Liver (tissue), 9 donors: ENCODE results near the gene ETFA. TPM values are rescaled to one million over a fixed set of nuclear protein-coding genes. Genes with fewer than 3 reads are reported as not detected.
A peak's percentile ranks its signal among the peaks of the same experiment; 100 is the strongest.

Experiments
- DNase-seq: peaks from one replicate; pipeline ENCODE4 v3.0.0-alpha.2; 2017; ENCODE audit warnings: low spot score
- H3K27ac ChIP-seq, 2 donors: one replicate each; pipeline ENCODE4 v1.7.0; 2013; ENCODE audit warnings: inconsistent platforms in 2 of 2, low read length in 2 of 2, control low read depth in 1 of 2, low read depth in 1 of 2, mild to moderate bottlenecking in 1 of 2
- H3K27me3 ChIP-seq, 4 donors: one replicate each; pipeline versions ENCODE4 v1.6.1 to v1.7.0; 2013; ENCODE audit warnings: low read length in 3 of 4, inconsistent platforms in 1 of 4, mild to moderate bottlenecking in 1 of 4, moderate library complexity in 1 of 4; ENCODE audit not compliant: control insufficient read depth in 4 of 4, insufficient read depth in 4 of 4
- H3K36me3 ChIP-seq, 4 donors: one replicate each; pipeline versions ENCODE4 v1.6.1 to v1.7.0; 2013; ENCODE audit warnings: low read length in 3 of 4, mild to moderate bottlenecking in 3 of 4, low read depth in 1 of 4, moderate library complexity in 1 of 4; ENCODE audit not compliant: control insufficient read depth in 4 of 4, insufficient read depth in 3 of 4
- H3K4me1 ChIP-seq, 4 donors: one replicate each; pipeline versions ENCODE4 v1.6.1 to v1.7.0; 2013; ENCODE audit warnings: low read length in 3 of 4, mild to moderate bottlenecking in 3 of 4, moderate library complexity in 1 of 4; ENCODE audit not compliant: control insufficient read depth in 4 of 4, insufficient read depth in 4 of 4
- H3K4me3 ChIP-seq, 3 donors: one replicate each; pipeline versions ENCODE4 v1.6.1 to v1.7.0; 2013; ENCODE audit warnings: low read length in 3 of 3, control low read depth in 1 of 3, low read depth in 1 of 3, mild to moderate bottlenecking in 1 of 3
- H3K9ac ChIP-seq, 2 donors: one replicate each; pipeline ENCODE4 v1.7.0; 2013; ENCODE audit warnings: low read length in 2 of 2, mild to moderate bottlenecking in 2 of 2, moderate library complexity in 2 of 2, control low read depth in 1 of 2, low read depth in 1 of 2
- H3K9me3 ChIP-seq, 4 donors: one replicate each; pipeline versions ENCODE4 v1.6.1 to v1.7.0; 2013; ENCODE audit warnings: low read length in 3 of 4; ENCODE audit not compliant: control insufficient read depth in 4 of 4
- ATF3 ChIP-seq: IDR thresholded peaks from 2 replicates; pipeline ENCODE4 v1.6.1; 2016; ENCODE audit warnings: antibody characterized with exemption
- EGR1 ChIP-seq, 2 donors: IDR thresholded peaks; 2 replicates each; pipeline ENCODE4 v1.6.1; 2016 to 2018; ENCODE audit warnings: antibody characterized with exemption in 2 of 2, low read depth in 2 of 2
- FOXA1 ChIP-seq: IDR thresholded peaks from 2 replicates; pipeline ENCODE4 v1.6.1; 2016; ENCODE audit warnings: antibody characterized with exemption
- GABPA ChIP-seq, 2 donors: IDR thresholded peaks in 1 of 2; conservative IDR thresholded peaks in 1 of 2; 2 replicates each; pipeline ENCODE4 v1.6.1; 2016; ENCODE audit warnings: antibody characterized with exemption in 2 of 2, mild to moderate bottlenecking in 1 of 2, moderate library complexity in 1 of 2
- NR2F2 ChIP-seq: IDR thresholded peaks from 2 replicates; pipeline ENCODE4 v1.6.1; 2016; ENCODE audit warnings: antibody characterized with exemption
- RAD21 ChIP-seq, 2 donors: IDR thresholded peaks; 2 replicates each; pipeline ENCODE4 v1.6.1; 2016; ENCODE audit warnings: antibody characterized with exemption in 2 of 2, mild to moderate bottlenecking in 2 of 2
- REST ChIP-seq: IDR thresholded peaks from 2 replicates; pipeline ENCODE4 v1.6.1; 2016; ENCODE audit warnings: antibody characterized with exemption, mild to moderate bottlenecking
- RXRA ChIP-seq, 2 donors: IDR thresholded peaks; 2 replicates each; pipeline ENCODE4 v1.6.1; 2017 to 2018; ENCODE audit warnings: antibody characterized with exemption in 2 of 2, mild to moderate bottlenecking in 1 of 2
- TAF1 ChIP-seq: conservative IDR thresholded peaks from 2 replicates; pipeline ENCODE4 v1.6.1; 2016; ENCODE audit warnings: antibody characterized with exemption, mild to moderate bottlenecking
- YY1 ChIP-seq: IDR thresholded peaks from 2 replicates; pipeline ENCODE4 v1.6.1; 2016; ENCODE audit warnings: antibody characterized with exemption, mild to moderate bottlenecking
- WGBS: extraction: QIAGEN DNeasy Blood & Tissue Kit; methylation state at CpG from one replicate; pipeline ENCODE4 v1.1.7; 2013; 5-methylcytosine and 5-hydroxymethylcytosine counted together
- polyA plus RNA-seq, 2 donors: library from polyadenylated mRNA; stranded (reverse) in 1 of 2; unstranded in 1 of 2; fragments of 200-250 nt in 1 of 2; fragments of >200 nt in 1 of 2; fragmentation: Nextera tagmentation in 1 of 2; extraction: Ambion mirVana in 1 of 2; gene quantifications; one replicate each; pipeline versions ENCODE4 v1.2.1 to v1.2.3, GENCODE V29; 2013 to 2015
- total RNA-seq, 2 donors: library from RNA; depleted of rRNA; stranded (reverse); fragments of >200 nt; gene quantifications; one replicate each; pipeline ENCODE4 v1.2.3, GENCODE V29; 2014
- TF ChIP-seq, protein P1 (sequence below): IDR thresholded peaks from 2 replicates; pipeline ENCODE4 v1.6.1; 2016; ENCODE audit warnings: antibody characterized with exemption
- TF ChIP-seq, protein P2 (sequence below): fragments of 150-350 bp; IDR thresholded peaks from 2 replicates; pipeline ENCODE4 v1.5.1; 2017; ENCODE audit warnings: improper control_type of control experiment, low read depth, low read length; ENCODE audit not compliant: missing input control
- TF ChIP-seq, protein P3 (sequence below): IDR thresholded peaks from 2 replicates; pipeline ENCODE4 v1.6.1; 2016; ENCODE audit warnings: antibody characterized with exemption
- donor health status: healthy.
- donor health status: healthy.
- donor health status: healthy.
- donor health status: healthy.
- donor health status: healthy.

Gene ETFA
- total and polyA plus RNA-seq, 4 donors = 92.6 to 342 (median 289) TPM

DNA sequence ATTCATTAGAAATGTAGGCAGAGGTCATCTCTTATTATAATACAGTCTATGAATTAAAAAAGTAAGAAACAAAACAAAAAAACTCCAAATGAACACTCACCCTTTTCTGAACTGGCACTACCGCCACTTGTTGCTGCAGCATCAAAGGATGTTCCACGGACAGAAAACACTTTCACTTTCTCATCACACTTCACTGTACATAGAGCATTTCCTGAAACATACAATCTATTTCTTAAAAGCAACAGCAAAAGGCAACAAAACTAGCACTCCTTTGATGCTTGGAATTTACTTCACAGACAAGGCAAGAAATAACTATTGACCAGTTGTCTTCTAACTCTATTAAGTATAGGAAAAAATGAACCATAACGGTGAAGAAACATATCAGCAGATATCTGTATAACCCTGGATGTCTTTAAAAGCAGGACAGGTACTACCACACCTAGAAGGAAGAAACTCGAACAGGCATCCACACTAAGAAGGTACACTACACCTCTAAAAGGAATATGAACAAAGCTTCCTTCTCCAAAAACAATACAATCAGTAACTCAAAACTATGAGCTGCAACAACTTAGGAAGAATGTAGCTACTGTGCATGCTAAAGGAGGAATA, 24.9 kb downstream of the ETFA start:
- WGBS = 43% methylated on average over 4 of the region's 4 CpGs
- Histone ChIP-seq H3K27ac (no peak overlapping the region), H3K9ac (no peak overlapping the region), H3K4me3 (no peak overlapping the region), H3K27me3 (no peaks in the 10 kb centered on the region), H3K36me3 (peaks cover 7 to 29% (median 22%) of the 10 kb centered on the region in 4 donors), H3K4me1 (peaks cover 0 to 5% (median 3%) of the 10 kb centered on the region in 4 donors), H3K9me3 (no peaks in the 10 kb centered on the region)
- DNase-seq = no peak
- TF ChIP-seq TAF1 (no peak), RAD21 (IDR thresholded peaks at IDR 0.05) (peak in 1 of 2 donors; percentile 8)
- TF ChIP-seq, protein P1, sequence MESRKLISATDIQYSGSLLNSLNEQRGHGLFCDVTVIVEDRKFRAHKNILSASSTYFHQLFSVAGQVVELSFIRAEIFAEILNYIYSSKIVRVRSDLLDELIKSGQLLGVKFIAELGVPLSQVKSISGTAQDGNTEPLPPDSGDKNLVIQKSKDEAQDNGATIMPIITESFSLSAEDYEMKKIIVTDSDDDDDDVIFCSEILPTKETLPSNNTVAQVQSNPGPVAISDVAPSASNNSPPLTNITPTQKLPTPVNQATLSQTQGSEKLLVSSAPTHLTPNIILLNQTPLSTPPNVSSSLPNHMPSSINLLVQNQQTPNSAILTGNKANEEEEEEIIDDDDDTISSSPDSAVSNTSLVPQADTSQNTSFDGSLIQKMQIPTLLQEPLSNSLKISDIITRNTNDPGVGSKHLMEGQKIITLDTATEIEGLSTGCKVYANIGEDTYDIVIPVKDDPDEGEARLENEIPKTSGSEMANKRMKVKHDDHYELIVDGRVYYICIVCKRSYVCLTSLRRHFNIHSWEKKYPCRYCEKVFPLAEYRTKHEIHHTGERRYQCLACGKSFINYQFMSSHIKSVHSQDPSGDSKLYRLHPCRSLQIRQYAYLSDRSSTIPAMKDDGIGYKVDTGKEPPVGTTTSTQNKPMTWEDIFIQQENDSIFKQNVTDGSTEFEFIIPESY = peak; percentile 17

GRCh38 chr15:76285241-76285825, 25.9 kb downstream of the ETFA start:
- TF ChIP-seq, protein P1 = no peak
- TF ChIP-seq, protein P2, sequence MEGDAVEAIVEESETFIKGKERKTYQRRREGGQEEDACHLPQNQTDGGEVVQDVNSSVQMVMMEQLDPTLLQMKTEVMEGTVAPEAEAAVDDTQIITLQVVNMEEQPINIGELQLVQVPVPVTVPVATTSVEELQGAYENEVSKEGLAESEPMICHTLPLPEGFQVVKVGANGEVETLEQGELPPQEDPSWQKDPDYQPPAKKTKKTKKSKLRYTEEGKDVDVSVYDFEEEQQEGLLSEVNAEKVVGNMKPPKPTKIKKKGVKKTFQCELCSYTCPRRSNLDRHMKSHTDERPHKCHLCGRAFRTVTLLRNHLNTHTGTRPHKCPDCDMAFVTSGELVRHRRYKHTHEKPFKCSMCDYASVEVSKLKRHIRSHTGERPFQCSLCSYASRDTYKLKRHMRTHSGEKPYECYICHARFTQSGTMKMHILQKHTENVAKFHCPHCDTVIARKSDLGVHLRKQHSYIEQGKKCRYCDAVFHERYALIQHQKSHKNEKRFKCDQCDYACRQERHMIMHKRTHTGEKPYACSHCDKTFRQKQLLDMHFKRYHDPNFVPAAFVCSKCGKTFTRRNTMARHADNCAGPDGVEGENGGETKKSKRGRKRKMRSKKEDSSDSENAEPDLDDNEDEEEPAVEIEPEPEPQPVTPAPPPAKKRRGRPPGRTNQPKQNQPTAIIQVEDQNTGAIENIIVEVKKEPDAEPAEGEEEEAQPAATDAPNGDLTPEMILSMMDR = peak; percentile 25
- TF ChIP-seq RAD21 (IDR thresholded peaks at IDR 0.05) = peak; percentile 8 to 35
- TF ChIP-seq YY1 = no peak
- no peak for DNase-seq
- H3K27ac ChIP-seq = no peak overlapping the region

DNA sequence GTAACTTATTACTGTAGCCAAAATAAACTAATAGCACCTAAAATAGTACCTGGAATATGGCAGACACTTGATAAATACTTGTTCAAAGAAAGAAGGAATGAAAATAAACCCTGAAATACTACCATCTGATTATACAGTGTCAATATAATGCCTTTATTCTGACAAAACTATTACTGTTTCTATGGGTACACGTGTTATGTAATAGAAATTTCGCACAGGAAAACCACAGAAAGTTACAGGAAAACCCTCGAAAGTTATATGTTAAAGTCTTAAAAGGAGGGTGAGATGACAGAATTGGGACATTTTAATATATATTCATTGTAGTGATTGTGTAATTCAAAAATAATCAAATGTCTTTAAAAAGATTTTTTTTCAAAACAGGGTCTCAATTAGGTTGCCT, 28.8 kb downstream of the ETFA start:
- Histone ChIP-seq H3K36me3 (peaks cover 11 to 55% (median 37%) of the 10 kb centered on the region in 4 donors), H3K4me1 (peaks cover 0 to 5% (median 2%) of the 10 kb centered on the region in 4 donors), H3K9me3 (no peaks in the 10 kb centered on the region), H3K4me3 (no peak overlapping the region), H3K27me3 (no peaks in the 10 kb centered on the region), H3K9ac (no peak overlapping the region), H3K27ac (no peak overlapping the region)
- 56% methylated on average over 3 of the region's 3 CpGs for WGBS
- TF ChIP-seq, protein P3, sequence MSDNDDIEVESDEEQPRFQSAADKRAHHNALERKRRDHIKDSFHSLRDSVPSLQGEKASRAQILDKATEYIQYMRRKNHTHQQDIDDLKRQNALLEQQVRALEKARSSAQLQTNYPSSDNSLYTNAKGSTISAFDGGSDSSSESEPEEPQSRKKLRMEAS = no peak
- no peak for TF ChIP-seq ATF3
- TF ChIP-seq, protein P1 = no peak
- TF ChIP-seq REST = no peak
- TF ChIP-seq RXRA (IDR thresholded peaks at IDR 0.05) = no peak
- no peak for TF ChIP-seq NR2F2
- TF ChIP-seq RAD21 (IDR thresholded peaks at IDR 0.05) = no peak
- no peak for TF ChIP-seq FOXA1
- TF ChIP-seq GABPA (IDR thresholded peaks at IDR 0.05 in 1 of 2, conservative IDR thresholded peaks at IDR 0.05 in 1 of 2) = no peak
- no peak for TF ChIP-seq EGR1 (IDR thresholded peaks at IDR 0.05; ENCODE audit: low read depth in 2 of 2)
- no peak for DNase-seq

More at GRCh38 chr15:76285241-76285825, 25.9 kb downstream of the ETFA start:
- H3K9me3 ChIP-seq = no peaks in the 10 kb centered on the region
- no peak overlapping the region for H3K4me3 ChIP-seq
- no peak overlapping the region for H3K9ac ChIP-seq
- H3K4me1 ChIP-seq = peaks cover 0 to 5% (median 3%) of the 10 kb centered on the region in 4 donors
- no peaks in the 10 kb centered on the region for H3K27me3 ChIP-seq
- H3K36me3 ChIP-seq = peaks cover 7 to 35% (median 24%) of the 10 kb centered on the region in 4 donors
- 95% methylated on average over 1 of the region's 1 CpG for WGBS
